ENCODE results near the gene ZFP30.

Gene ZFP30

DNA sequence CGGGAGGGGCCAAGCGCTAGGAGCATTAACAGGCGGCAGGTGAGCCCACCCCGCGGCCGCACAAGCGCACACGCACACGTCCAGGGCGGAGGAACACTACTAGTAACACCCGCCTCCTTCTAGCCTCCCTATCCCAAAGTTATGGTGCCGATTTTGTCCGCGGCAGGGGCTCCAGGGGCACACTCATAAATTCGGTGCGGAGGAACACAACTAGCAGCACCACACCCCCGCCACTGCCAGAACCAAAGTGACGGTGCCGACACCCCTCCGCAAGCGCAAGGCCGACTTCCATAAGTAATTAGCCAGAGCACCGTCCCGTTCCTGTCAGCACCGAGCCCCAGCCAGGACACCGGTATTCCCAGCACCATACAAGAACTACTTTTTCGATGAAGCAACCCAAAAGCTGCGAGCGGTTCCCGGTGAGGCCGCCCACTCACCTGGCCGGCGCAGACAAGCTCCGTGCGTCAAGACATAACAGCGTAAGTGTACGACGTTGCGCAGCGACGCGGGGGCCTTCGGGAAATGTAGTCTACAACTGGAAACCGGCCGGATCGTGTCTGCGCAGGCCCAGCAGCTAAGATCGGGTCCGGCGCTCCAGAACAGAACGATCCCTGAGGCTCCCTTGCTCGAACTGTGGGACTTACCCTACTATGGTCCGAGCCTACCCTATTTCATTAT lies 60.8 kb downstream of the ZFP30 start, which contains the start of the genes ZNF540 and ZNF571 (continued):
- TF ChIP-seq ZNF394 (tag by site-specific recombination; IDR thresholded peaks at IDR 0.05; ENCODE audit: borderline replicate concordance) (peak; percentile 88), ZIC2 (tag by site-specific recombination; IDR thresholded peaks at IDR 0.05) (peak; percentile 93), SP2 (tag by site-specific recombination; IDR thresholded peaks at IDR 0.05) (peak; percentile 84), FEZF1 (tag by site-specific recombination; IDR thresholded peaks at IDR 0.05) (peak; percentile 66), SP7 (tag by site-specific recombination; IDR thresholded peaks at IDR 0.05) (peak; percentile 97), TCF7L2 (IDR thresholded peaks at IDR 0.05; ENCODE audit: borderline replicate concordance, low read depth, low read length) (peak; percentile 18; the same call in 1 of the 2 replicates), ZNF664 (tag by site-specific recombination; IDR thresholded peaks at IDR 0.05) (no peak; the same call in none of the 2 replicates), KLF7 (tag by site-specific recombination; IDR thresholded peaks at IDR 0.05; ENCODE audit: borderline replicate concordance) (peak; percentile 97), ZNF24 (tag by site-specific recombination; IDR thresholded peaks at IDR 0.05) (peak; percentile 97), ZNF473 (tag by site-specific recombination; IDR thresholded peaks at IDR 0.05) (peak; percentile 86; the same call in 1 of the 2 replicates), SCRT2 (tag by site-specific recombination; IDR thresholded peaks at IDR 0.05) (peak; percentile 83), ZNF560 (tag by site-specific recombination; IDR thresholded peaks at IDR 0.05; ENCODE audit: borderline replicate concordance) (0 out of 2 replicates have a peak, but pooled peaks have one; percentile 6), ZNF140 (tag by site-specific recombination; IDR thresholded peaks at IDR 0.05) (no peak), ZNF350 (tag by site-specific recombination; IDR thresholded peaks at IDR 0.05) (peak; percentile 99), ZNF670 (tag by site-specific recombination; IDR thresholded peaks at IDR 0.05; ENCODE audit: low read depth) (no peak), ZNF571 (tag by site-specific recombination; IDR thresholded peaks at IDR 0.05) (no peak), MEIS1 (CRISPR knock-in tag; IDR thresholded peaks at IDR 0.05; ENCODE audit: borderline replicate concordance) (no peak), ZNF16 (tag by site-specific recombination; IDR thresholded peaks at IDR 0.05; ENCODE audit: low read depth) (no peak; the same call in 1 of the 2 replicates), ZNF354C (tag by site-specific recombination; IDR thresholded peaks at IDR 0.05; ENCODE audit: borderline replicate concordance, low read depth) (no peak), ZNF221 (tag by site-specific recombination; IDR thresholded peaks at IDR 0.05; ENCODE audit: borderline replicate concordance) (peak; percentile 94; the same call in 1 of the 2 replicates), ZFP3 (tag by site-specific recombination; IDR thresholded peaks at IDR 0.05; ENCODE audit: low read depth) (peak; percentile 40; the same call in 1 of the 2 replicates), ZNF248 (tag by site-specific recombination; IDR thresholded peaks at IDR 0.05) (peak; percentile 86), ZNF585B (tag by site-specific recombination; IDR thresholded peaks at IDR 0.05) (peak; percentile 72), ZNF701 (tag by site-specific recombination; IDR thresholded peaks at IDR 0.05) (peak; percentile 85), SETDB1 (IDR thresholded peaks at IDR 0.05; ENCODE audit: insufficient read length, low read length) (peak; percentile 82), MYNN (tag by site-specific recombination; IDR thresholded peaks at IDR 0.05; ENCODE audit: borderline replicate concordance) (peak; percentile 75; the same call in 1 of the 2 replicates), GLI4 (tag by site-specific recombination; IDR thresholded peaks at IDR 0.05) (no peak), KLF10 (tag by site-specific recombination; IDR thresholded peaks at IDR 0.05) (peak; percentile 93), MZF1 (tag by site-specific recombination; IDR thresholded peaks at IDR 0.05; ENCODE audit: borderline replicate concordance) (peak; percentile 78), EGR2 (tag by site-specific recombination; IDR thresholded peaks at IDR 0.05; ENCODE audit: low read depth) (peak; percentile 95), ZNF19 (tag by site-specific recombination; IDR thresholded peaks at IDR 0.05; ENCODE audit: low read depth) (peak; percentile 100), ZNF785 (tag by site-specific recombination; IDR thresholded peaks at IDR 0.05) (peak; percentile 99)
- TF ChIP-seq, protein P1, sequence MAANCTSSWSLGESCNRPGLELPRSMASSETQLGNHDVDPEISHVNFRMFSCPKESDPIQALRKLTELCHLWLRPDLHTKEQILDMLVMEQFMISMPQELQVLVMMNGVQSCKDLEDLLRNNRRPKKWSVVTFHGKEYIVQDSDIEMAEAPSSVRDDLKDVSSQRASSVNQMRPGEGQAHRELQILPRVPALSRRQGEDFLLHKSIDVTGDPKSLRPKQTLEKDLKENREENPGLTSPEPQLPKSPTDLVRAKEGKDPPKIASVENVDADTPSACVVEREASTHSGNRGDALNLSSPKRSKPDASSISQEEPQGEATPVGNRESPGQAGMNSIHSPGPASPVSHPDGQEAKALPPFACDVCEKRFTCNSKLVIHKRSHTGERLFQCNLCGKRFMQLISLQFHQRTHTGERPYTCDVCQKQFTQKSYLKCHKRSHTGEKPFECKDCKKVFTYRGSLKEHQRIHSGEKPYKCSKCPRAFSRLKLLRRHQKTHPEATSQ (tag by site-specific recombination; IDR thresholded peaks at IDR 0.05) = peak; percentile 97
- TF ChIP-seq, protein P2, sequence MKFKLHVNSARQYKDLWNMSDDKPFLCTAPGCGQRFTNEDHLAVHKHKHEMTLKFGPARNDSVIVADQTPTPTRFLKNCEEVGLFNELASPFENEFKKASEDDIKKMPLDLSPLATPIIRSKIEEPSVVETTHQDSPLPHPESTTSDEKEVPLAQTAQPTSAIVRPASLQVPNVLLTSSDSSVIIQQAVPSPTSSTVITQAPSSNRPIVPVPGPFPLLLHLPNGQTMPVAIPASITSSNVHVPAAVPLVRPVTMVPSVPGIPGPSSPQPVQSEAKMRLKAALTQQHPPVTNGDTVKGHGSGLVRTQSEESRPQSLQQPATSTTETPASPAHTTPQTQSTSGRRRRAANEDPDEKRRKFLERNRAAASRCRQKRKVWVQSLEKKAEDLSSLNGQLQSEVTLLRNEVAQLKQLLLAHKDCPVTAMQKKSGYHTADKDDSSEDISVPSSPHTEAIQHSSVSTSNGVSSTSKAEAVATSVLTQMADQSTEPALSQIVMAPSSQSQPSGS (tag by site-specific recombination; IDR thresholded peaks at IDR 0.05; ENCODE audit: low read depth) = peak; percentile 89
- TF ChIP-seq, protein P3, sequence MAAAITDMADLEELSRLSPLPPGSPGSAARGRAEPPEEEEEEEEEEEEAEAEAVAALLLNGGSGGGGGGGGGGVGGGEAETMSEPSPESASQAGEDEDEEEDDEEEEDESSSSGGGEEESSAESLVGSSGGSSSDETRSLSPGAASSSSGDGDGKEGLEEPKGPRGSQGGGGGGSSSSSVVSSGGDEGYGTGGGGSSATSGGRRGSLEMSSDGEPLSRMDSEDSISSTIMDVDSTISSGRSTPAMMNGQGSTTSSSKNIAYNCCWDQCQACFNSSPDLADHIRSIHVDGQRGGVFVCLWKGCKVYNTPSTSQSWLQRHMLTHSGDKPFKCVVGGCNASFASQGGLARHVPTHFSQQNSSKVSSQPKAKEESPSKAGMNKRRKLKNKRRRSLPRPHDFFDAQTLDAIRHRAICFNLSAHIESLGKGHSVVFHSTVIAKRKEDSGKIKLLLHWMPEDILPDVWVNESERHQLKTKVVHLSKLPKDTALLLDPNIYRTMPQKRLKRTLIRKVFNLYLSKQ (tag by site-specific recombination; IDR thresholded peaks at IDR 0.05; ENCODE audit: borderline replicate concordance) = no peak
- TF ChIP-seq, protein P4, sequence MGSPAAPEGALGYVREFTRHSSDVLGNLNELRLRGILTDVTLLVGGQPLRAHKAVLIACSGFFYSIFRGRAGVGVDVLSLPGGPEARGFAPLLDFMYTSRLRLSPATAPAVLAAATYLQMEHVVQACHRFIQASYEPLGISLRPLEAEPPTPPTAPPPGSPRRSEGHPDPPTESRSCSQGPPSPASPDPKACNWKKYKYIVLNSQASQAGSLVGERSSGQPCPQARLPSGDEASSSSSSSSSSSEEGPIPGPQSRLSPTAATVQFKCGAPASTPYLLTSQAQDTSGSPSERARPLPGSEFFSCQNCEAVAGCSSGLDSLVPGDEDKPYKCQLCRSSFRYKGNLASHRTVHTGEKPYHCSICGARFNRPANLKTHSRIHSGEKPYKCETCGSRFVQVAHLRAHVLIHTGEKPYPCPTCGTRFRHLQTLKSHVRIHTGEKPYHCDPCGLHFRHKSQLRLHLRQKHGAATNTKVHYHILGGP (tag by site-specific recombination; IDR thresholded peaks at IDR 0.05) = peak; percentile 45; the same call in 1 of the 2 replicates

All from HEK293 (cell line).